ENCODE results near the gene LCMT2.
"Not testable (repeated sequence)": the region's sequence is repeated elsewhere in the genome, so short reads cannot be mapped to it uniquely, and the experiment has no call there.

Gene LCMT2

DNA sequence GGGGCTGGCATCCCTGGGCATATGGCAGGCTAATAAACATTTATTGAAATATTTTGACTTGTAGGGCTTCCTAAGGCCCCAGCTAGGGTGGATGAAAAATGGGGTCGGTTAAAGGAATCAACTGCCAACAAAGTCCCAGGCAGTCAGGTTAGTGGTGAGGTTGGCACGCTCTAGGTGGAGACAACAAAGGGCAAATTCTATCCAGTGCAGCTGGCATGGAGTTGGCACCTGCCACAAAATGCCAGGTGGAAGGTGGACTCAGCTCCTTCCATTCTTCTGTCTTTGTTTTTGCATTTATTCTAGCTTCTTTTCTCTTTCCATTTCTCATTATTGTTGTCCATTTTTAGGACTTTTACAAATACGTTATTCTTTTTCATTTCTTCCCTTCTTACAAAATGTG is 31.0 kb downstream of the LCMT2 start:
- no peak overlapping the region for H3K4me3 ChIP-seq (ENCODE audit: low read depth, low read length)
- ChIA-PET CTCF (no interaction called here), POLR2A (no interaction called here)
- DNase-seq (ENCODE audit: low read depth, low spot score), result no peak
- TF ChIP-seq, protein P1, sequence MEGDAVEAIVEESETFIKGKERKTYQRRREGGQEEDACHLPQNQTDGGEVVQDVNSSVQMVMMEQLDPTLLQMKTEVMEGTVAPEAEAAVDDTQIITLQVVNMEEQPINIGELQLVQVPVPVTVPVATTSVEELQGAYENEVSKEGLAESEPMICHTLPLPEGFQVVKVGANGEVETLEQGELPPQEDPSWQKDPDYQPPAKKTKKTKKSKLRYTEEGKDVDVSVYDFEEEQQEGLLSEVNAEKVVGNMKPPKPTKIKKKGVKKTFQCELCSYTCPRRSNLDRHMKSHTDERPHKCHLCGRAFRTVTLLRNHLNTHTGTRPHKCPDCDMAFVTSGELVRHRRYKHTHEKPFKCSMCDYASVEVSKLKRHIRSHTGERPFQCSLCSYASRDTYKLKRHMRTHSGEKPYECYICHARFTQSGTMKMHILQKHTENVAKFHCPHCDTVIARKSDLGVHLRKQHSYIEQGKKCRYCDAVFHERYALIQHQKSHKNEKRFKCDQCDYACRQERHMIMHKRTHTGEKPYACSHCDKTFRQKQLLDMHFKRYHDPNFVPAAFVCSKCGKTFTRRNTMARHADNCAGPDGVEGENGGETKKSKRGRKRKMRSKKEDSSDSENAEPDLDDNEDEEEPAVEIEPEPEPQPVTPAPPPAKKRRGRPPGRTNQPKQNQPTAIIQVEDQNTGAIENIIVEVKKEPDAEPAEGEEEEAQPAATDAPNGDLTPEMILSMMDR (IDR thresholded peaks at IDR 0.05; ENCODE audit: insufficient read depth, low read length, missing control alignments), result no peak

GRCh38 chr15:43294091-43294706 is 36.2 kb downstream of the LCMT2 start:
- TF ChIP-seq, protein P1 (IDR thresholded peaks at IDR 0.05; ENCODE audit: insufficient read depth, low read length, missing control alignments), result no peak
- POLR2A ChIA-PET, result no interaction called here
- no peak for DNase-seq (ENCODE audit: low read depth, low spot score)
- CTCF ChIA-PET, result interaction anchor here (1.4 to 2.6 kb wide), 3 partner anchors 8 to 81 kb away, joined by 5 to 17 read pairs (median 6); no protein-coding TSS in a partner anchor
- H3K4me3 ChIP-seq (ENCODE audit: low read depth, low read length), result no peak overlapping the region

DNA sequence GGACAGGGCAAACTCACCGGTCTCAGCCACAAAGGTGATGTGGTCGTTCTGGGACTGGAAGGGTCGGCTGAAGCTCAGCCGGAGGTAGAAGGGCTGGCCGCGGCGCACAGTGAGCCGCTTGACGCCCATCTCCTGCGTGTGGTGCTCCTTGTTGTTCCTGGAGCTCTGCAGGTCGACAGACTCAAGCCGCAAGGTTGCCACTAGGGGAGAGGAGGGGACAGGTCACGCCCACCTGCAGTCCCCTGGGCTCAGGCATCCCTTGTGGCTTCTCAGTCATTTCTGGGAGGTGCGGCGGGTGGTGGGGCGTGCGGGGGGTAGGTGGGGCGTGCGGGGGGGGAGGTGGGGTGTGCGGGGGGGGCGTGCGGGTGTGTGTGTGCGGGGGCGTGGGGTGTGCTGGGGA is 36.9 kb downstream of the LCMT2 start:
- CTCF ChIA-PET, result interaction anchor here (1.0 to 1.5 kb wide), 4 partner anchors 10 to 82 kb away, joined by 3 to 6 read pairs (median 4); no protein-coding TSS in a partner anchor
- H3K4me3 ChIP-seq (ENCODE audit: low read depth, low read length), result no peak overlapping the region

GRCh38 chr15:43292375-43293078 is 37.8 kb downstream of the LCMT2 start:
- TF ChIP-seq, protein P1 (IDR thresholded peaks at IDR 0.05; ENCODE audit: insufficient read depth, low read length, missing control alignments), result no peak
- peak; percentile 33 for DNase-seq (ENCODE audit: low read depth, low spot score)
- CTCF ChIA-PET, result interaction anchor here (1.0 to 1.4 kb wide), 3 partner anchors 9 to 68 kb away, joined by 3 to 6 read pairs (median 4); no protein-coding TSS in a partner anchor
- POLR2A ChIA-PET, result no interaction called here
- no peak overlapping the region for H3K4me3 ChIP-seq (ENCODE audit: low read depth, low read length)

More for the DNA sequence above, 36.9 kb downstream of the LCMT2 start:
- POLR2A ChIA-PET, result no interaction called here
- TF ChIP-seq, protein P1 (IDR thresholded peaks at IDR 0.05; ENCODE audit: insufficient read depth, low read length, missing control alignments), result no peak
- DNase-seq (ENCODE audit: low read depth, low spot score), result no peak

DNA sequence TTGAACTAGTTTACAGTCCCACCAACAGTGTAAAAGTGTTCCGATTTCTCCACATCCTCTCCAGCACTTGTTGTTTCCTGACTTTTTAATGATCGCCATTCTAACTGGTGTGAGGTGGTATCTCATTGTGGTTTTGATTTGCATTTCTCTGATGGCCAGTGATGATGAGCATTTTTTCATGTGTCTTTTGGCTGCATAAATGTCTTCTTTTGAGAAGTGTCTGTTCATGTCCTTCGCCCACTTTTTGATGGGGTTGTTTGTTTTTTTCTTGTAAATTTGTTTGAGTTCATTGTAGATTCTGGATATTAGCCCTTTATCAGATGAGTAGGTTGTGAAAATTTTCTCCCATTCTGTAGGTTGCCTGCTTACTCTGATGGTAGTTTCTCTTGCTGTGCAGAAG is 40.7 kb downstream of the LCMT2 start:
- DNase-seq (ENCODE audit: low read depth, low spot score); POLR2A ChIA-PET; H3K4me3 ChIP-seq (ENCODE audit: low read depth, low read length): not testable (repeated sequence)
- CTCF ChIA-PET, result interaction anchor here (11.0 kb wide), 1 partner anchor 62 kb away, joined by 434 read pairs; no protein-coding TSS in a partner anchor

DNA sequence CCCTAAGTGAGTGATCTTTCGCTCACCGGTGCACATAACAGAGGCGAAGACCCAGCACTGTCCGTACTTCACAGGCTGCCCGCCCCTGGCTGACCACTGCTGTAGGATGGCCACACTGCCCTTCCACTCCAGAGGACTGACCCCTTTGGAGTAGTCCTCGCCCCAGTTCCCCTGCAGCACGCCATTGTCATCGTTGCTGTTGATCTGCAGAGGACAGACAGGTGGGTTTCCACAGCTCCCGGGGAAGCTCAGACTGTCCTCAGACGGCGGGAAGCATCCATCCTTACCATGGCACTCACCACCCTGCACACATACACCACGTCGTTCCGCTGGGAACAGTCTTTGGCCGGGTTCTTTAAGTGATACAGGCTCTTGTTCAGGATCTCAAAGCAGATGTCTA is 43.1 kb downstream of the LCMT2 start:
- no peak for DNase-seq (ENCODE audit: low read depth, low spot score)
- TF ChIP-seq, protein P1 (IDR thresholded peaks at IDR 0.05; ENCODE audit: insufficient read depth, low read length, missing control alignments), result no peak
- POLR2A ChIA-PET, result no interaction called here
- CTCF ChIA-PET, result interaction anchor here (0.8 to 11.0 kb wide), 17 partner anchors 12 to 583 kb away, joined by 3 to 434 read pairs (median 11); partner anchors contain the start of genes CCNDBP1 and TGM5
- H3K4me3 ChIP-seq (ENCODE audit: low read depth, low read length), result no peak overlapping the region

All from AG04449 (cell line).